AG09309 (cell line): Measurements from ENCODE around the gene AOPEP.

Experiments used
- DNase-seq: peaks from one replicate; pipeline ENCODE4 v3.0.0-alpha.2; 2010; ENCODE audit warnings: low read depth
- H3K4me3 ChIP-seq: 2 replicates; pipeline ENCODE4 v1.5.1; 2011; ENCODE audit warnings: mild to moderate bottlenecking, low read depth, low read length, moderate library complexity; ENCODE audit not compliant: control insufficient read depth
- CTCF ChIP-seq: IDR thresholded peaks from 2 replicates; pipeline ENCODE4 v1.5.1; 2011; ENCODE audit warnings: mild to moderate bottlenecking, low read depth, low read length, inconsistent platforms; ENCODE audit not compliant: insufficient read depth, control insufficient read depth; ENCODE audit errors: missing control alignments

Gene AOPEP

DNA sequence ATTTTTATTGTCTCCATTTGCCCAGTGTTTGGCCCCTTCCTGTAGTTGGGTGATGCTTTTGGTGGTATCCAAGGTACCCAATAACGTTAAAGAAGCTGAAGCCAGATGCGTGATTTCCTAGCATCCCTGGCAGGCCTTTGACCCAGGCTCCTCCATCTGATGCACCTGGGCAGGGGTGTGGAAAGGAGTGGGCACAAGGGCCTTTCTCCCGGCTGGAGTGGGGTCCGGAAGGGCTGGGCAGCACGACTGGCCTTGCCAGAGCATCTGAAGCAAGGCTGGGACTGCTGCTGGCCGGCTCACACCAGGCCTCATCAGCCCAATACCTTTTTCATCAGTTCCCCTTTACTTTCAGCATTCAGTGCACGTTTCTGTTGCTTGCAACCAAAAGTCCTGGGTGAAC is 370.8 kb downstream of the AOPEP start:
- TF ChIP-seq CTCF: no peak
- DNase-seq: no peak
- H3K4me3 ChIP-seq: no peak overlapping the region

GRCh38 chr9:95098391-95098921 is 372.0 kb downstream of the AOPEP start:
- DNase-seq: no peak
- TF ChIP-seq CTCF: no peak
- H3K4me3 ChIP-seq: no peak overlapping the region

DNA sequence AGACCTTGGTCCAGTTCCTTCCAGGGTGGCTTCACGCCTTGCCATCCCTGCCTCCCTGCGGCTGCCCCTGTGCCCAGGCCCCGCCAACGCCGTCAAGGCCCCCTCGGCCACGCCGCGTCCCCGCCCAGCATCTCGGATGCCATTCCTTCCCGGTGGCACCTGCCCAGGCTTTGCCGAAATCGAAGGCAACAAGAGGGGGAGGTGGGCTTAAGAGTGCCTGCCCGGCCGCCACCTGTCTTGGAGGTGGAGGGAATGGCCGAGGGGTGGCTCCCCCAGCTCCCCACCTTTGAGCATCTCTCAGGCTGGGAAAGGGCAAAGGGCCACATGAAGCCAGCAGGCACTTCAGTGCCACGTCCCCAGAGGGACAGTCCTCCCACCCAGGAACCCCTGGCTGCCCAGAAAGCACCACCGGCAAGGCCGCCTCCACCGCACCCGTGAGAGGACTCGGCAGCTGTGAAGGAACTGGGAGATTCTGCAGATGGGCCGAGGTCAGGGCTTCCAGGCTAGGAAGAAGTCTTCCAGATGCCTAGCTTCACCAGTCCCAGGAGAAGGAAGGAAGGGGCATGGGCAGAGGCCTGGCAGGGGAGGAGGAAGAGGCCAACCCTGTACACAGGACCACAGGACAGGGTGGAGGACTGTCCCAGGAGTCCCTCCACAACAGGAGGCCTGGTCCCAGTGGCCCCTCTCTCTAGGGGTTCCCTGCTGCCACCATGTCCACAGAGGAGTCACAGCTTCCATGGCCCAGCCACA is 373.0 kb downstream of the AOPEP start:
- no peak overlapping the region for H3K4me3 ChIP-seq
- TF ChIP-seq CTCF: no peak
- no peak for DNase-seq

GRCh38 chr9:95100071-95100627 is 373.6 kb downstream of the AOPEP start:
- H3K4me3 ChIP-seq: no peak overlapping the region
- DNase-seq: no peak
- no peak for TF ChIP-seq CTCF

DNA sequence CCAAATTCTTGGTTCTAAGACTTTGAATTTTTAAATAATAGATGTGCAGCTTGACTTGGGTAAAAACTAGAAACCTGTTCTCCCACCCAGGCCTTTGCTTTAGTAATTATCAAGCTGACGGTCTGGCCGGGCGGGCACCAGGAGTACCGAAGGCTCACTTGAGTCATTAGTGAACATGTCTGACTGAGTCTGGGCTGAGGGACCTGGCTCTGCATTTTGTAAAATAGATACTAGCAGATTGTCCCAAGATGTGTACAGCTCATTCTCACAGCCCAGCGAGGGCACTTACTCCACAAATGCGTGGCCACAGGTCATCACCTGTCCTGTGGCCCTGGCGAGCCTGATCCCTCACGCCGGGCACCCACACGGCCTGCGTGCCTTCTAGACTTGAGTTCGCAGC is 374.8 kb downstream of the AOPEP start:
- no peak for DNase-seq
- no peak for TF ChIP-seq CTCF
- H3K4me3 ChIP-seq: no peak overlapping the region

- no peak for TF ChIP-seq CTCF
- no peak overlapping the region for H3K4me3 ChIP-seq
- no peak for DNase-seq
Measured at GRCh38 chr9:95102001-95102433, 375.5 kb downstream of the AOPEP start.
